CD4-positive, alpha-beta T cell treated with Interleukin-12 subunit alpha and Interleukin-12 subunit beta, for 1 hour (primary cell): Measurements from ENCODE around the gene NPR3.

Experiments
- DNase-seq: peaks from one replicate; pipeline ENCODE4 v3.0.0-alpha.2; 2020

Gene NPR3

DNA sequence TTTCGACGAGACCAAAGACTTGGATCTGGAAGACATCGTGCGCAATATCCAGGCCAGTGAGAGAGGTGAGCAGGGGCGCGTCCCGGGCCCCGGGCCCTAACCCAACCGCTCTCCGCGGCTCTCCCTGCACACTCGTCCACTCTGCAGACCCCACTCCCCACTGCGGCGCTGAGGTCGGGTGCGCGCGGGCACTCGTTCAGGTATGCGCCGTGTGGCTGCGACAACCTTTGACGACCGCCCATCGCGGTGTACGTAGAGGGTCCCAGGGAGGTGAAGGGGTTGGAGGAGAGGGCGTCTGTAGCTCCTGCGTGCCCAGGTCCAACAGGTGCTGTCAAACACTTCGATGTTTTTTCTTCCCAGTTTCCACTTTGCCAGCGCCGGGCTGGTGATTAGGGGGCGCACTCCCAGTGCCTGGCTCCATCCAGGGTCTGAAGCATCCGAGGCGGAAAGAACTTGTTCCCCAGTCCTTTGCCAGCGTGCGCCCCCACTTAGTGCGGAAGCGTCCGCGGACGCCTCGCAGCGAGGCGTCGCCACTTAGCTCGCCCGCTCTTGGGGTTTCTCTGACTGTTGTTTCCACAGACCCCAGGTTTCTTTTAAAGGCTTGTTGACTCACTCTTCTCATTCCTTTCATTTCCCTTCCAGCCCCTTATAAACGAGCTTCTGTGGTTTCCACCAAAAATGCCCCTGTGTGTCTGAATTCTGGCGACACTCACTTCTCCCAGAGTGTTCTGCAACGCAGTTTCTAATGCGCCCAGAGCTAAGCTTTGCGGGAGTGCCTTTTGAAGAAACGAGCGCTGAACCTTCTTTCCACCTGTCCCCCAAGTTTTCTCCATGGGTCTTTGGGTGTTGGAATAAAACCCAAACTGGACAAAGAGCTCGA, 1.6 kb downstream of the NPR3 start:
- DNase-seq: no peak

DNA sequence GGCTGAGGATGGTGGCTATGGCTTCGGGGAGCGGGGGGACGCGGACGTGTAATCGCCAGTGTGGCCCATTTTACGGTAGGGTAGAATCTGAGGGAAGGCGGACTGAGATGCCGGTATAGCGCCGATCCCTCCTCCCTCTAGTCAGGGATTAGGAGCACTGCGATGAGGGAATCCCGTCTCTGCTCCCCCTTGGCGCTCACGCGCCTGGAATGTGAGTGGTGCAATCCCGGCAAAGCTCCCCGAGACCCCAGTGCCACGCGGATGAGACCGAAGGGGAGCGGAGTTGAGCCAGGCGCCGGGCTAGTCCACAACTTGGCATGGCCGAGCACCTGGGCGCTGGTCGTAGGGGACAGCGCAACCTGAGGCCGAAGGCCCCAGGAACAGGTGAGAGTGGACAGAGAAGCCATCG, 2.2 kb downstream of the NPR3 start:
- DNase-seq: no peak

DNA sequence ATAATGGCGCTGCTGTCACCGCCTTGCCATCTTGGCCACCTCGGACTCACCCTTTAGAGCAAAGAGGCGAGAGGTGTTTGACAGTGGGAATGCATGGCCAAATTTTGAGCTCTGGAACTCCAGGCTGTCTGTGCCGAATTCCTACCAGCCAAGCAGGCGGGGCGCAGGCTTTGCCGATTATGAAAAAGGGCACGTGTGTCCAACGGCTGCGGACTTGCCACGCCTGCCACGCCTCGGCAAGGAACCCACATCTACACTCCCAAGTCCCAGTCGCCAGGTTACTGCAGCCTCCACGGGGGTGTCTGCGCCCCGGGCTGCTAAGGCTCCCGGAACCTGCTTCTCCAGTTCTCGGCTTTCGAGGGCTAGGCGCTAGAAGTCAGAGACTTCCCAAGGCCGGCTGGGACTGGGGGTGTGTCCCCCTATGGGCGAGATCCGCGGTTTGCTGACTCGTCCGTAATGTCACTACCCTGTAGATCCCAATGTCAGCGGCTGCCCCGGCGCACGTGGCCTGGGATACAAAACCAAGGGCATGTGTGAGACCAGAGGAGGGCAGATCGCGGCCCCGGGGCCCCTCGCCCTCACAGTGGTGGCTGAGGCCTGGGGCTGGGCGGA, 2.8 kb downstream of the NPR3 start:
- no peak for DNase-seq

DNA sequence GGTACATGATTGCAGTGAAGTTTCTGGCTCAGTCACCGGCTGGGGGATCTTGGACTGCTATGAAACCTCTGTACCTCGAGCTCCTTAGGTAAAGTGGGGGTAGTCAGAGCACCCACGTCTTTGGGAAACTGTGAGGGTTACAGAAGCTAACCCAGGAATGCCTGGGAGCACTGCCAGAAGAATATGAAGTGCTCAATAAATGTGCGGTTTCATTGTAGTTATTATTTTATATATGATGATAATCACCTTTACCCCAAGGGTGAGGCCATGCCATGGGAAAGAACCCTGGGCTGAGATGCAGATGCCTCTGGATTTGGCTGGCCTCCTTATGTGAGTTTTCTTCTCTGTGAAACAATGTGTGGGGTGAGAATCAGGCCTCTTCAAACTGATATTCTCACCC, 3.7 kb downstream of the NPR3 start:
- DNase-seq: no peak

DNA sequence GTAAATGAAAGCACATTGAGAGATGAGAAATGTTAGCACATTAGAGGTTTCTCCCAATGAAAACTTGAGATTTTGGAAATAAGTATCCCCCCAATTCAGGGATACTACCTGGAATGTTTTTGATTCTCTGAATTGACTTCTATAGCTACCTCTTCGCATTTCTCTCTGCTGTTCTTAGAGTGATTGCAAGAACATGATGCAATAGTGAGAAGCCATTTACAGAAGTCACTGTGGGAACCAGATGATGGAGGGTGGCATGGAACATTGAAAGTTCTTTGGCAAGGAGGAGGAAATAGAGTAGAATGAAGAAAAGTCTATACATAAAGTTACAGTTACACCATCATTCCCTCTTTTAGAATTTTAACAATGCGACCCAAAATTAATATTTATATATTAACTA, 9.2 kb downstream of the NPR3 start:
- no peak for DNase-seq

DNA sequence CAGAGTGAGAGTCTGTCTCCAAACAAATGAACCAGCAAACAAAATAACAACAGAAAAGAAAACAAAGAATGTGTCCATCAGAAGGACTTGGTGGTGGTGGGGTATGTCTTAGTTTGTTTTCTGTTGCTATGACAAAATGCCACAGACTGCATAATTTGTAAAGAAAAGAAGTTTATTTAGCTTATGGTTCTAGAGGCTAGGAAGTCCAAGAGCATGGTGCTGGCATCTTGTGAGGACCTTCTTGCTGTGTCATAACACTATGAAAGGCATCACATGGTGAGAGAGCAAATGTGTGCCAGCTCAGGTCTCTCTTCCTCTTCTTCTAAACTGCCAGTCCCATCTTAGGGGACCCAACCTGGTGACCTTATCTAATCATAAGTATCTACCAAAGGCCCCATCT, 10.5 kb downstream of the NPR3 start:
- no peak for DNase-seq

DNA sequence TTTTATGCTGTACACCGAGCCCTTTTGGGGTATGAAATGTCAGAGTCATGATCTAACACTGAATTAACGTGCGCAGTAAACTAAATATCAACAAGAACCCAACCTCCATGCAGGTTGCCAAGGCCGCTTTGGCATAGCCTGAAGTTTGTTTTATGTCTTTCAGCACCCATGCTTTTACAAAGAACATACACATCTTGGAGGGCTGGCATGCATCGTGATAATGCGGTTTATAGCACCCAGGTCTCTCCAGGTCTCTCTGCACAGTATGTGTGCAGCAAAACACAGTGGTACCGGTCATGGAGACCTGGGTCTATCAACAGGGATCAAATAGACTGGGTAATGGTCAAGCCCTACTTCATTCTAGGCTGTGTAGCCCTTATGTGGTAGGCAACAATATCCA, 11.8 kb downstream of the NPR3 start:
- DNase-seq: no peak

DNA sequence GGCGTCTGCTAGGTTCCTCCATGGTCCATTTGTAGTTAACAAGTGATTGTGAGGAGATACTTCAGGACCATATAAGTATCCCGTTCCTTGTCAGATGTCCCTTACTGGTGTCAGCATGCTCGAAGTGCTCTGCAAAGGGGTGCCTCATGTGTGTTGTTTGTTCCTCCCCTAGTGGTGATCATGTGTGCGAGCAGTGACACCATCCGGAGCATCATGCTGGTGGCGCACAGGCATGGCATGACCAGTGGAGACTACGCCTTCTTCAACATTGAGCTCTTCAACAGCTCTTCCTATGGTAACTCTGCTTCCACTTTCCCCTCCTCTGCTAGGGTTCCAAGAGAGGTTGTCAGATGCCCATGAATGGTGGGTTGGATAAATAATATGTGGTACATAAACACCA, 13.4 kb downstream of the NPR3 start:
- DNase-seq: no peak

DNA sequence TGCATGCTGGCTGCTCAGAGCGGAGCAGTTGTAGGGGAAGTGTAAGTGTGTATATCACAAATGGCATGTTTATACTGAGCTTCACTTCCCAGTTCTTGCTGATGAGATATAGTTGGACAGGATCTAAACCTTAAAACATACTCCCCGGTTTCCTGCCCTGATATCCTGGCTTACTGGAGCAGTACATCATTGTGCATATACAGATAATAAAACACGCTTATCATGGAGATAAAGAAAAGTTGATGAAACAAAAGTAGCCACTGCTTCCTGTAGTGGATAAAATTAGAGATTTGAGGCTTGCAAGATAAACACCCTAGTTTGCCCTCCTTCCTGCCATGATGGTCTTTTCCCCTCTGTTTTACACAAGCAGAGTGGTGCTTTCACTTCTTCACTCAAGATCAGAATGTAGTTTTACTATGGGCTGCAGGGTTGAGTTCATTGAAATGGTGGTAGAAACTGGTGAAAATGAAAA, 15.0 kb downstream of the NPR3 start:
- DNase-seq: no peak

DNA sequence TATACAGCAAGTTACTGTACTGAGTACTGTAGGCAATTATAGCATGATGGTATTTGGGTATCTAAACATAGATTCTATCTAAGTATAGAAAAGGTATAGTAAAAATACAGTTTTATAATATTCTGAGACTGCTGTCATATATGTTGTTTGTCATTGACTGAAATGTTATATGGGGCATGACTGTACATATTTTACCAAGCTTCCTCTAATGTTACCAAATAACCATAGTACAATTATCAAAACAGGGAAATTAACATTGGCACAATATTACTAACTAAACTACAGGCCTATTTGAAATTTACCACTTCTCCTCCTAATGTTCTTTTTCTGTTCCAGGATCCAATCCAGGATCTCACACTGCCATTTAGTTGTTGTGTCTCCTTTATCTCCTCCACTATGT, 18.5 kb downstream of the NPR3 start:
- no peak for DNase-seq

DNA sequence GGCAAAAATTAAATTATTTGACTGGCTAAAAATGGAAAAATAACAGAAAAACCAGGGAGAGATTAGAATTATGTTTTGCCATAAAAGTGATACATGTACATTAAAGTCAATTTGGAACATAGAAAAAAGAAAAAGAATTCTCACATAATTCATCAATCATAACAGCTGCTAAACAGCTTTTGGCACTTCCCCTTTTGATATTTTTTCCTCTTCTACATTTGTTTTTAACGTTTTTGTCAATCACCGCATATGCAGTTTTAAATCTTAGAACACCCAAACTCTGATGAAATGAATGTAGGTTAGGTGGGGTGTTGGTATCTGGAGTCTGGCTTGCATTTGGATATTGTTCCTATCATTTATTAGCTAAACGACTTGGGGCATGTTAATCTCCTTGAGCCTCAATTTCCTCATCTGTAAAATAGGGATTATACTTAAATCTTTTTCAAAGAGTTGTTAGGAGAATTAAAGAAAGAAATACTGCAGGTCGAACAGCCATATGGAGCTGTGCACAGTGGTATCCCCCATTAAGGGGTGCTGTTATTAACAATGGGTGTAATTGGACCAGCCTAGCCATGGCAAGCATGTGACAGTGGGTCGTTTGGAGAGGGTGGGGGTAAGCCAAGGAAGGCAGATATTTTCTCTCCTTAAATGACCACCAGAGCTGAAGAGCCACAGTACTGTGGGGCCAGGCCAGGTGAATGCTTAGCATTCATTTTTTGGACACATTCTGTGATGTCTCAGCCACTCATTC, 22.6 kb downstream of the NPR3 start:
- no peak for DNase-seq

DNA sequence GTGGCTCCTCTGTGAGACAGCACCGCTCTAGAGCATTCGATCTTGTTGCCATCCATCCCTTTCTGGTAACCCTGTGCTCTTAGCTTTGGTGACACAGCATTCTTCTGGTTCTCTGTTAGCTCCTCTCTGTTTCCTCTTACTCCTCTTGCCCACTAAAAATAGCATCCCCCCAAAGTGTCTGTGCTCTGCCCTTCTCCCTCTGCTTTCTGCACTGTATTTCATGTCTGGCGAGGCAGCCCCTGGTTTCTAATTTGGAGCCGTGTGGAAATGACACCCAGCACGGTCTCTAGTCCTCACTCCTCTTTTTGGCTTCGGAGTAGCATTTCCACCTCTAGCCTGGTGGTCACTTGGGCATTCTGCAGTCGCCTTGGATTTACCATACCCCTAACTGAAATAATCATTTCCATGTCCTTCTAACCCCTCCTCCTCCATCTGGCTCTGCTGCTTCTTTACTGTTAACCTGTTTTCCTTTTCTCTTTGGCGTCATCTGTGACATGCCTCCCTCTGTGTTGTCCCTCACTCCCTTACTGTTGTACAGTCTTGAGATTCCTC, 23.8 kb downstream of the NPR3 start:
- no peak for DNase-seq

DNA sequence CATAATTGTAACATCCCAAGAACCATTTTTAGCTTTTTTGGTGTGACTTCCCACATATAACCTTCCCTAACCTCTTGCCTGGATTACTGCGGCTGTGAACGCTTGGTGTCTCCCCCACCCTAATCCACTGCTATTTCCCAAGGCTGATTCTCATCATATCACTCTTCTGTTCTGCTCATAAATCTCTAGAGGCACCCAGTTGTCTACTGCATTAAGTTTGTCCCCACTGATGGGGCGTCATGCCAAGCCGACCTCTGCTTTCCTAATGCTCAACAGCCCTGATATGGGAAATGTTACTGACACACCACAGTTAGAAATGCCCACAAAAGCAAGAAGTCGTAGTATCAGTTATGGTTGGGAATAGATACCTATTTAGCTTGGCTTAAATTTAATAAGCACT, 24.4 kb downstream of the NPR3 start:
- no peak for DNase-seq

DNA sequence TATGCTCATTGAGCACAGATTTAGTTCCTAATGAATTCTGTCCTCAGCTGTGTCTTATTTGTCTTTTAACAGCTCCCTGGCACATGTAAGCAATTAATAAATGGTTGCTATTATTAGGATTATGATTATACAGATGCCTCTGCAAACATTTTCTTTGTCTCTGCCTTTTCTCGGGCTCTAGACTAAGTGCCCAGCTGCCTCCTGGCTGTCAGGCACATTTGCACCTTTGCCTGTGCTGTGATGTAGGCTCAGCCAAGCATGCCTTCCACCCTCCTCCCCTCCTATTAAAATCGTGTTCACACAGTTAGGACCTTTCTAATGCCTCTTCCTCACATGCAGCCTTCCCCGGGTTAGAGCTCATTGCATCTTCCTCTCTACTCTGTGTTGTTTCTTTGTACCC, 25.7 kb downstream of the NPR3 start:
- no peak for DNase-seq

DNA sequence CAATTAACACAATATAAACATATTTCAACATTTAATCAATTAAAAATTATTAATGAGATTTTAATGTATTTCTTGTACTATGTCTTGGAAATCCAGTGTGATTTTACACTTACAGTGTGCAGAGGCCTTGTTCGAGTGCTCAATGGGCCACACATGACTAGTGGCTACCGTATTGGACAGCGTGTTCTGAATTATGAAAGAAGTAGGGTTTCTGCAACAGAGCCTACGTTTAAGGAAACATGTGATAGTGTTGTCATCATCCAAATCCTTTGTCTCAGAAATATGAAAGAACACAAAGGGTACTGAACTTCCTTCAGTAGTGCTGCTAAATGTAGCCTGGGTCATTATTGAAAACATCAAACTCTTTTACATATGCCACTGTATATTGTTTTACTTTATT, 29.5 kb downstream of the NPR3 start:
- no peak for DNase-seq

DNA sequence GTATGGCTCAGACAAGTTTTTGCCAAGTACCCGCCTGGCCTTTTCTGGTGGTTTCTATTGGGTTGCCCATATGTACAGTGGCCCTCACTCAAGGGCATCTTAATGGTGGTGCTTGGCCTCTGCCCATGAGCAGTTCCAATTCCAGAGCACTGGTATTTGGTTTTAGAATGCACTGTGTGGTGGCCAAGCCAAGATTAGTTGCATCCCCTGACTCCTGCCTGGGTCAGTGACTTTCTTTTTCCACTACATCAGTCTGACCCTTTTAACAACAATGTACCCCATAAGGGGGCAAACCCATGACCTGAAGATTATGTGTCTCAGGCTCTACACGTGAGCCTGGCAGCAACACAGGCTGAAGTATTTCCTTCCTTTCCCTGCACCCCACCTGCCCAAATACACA, 34.2 kb downstream of the NPR3 start:
- DNase-seq: no peak

DNA sequence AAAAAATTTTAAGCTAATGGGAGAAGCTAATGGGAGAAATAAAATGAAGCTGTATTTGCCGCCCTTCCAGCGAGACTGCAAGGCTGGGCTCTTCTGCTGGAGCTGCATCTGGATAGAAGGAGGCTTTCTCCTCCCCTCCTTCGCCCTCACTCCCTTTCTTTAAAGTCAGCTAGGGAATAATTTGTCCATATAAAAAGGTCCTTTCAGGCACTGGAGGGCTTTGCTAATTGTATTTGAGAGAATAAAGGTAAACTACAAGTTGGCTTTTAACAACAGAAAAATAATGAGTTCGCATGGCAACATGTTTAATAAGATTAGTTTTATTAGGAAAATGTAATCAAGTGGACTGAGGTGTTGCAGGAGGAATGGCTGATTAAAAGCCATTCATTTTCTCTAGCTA, 41.3 kb downstream of the NPR3 start:
- DNase-seq: no peak

DNA sequence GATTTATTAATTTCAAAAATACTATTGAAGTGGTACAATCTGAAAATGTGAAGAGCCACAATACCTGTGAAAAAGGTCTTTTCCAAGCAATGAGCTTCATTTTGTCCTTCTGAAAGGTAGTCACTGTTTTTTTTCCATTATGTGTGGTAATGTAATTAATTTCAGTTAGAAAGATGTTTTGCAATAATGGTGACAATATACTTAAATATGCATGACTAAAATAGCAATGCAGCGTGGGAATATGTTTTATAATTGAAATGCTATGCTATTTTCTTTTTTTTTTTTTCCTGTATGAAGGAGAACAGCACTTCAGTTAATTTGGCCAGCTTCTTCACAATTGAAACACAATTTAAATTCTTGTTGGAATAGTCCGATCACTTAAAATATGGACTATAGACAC, 41.9 kb downstream of the NPR3 start:
- DNase-seq: no peak

DNA sequence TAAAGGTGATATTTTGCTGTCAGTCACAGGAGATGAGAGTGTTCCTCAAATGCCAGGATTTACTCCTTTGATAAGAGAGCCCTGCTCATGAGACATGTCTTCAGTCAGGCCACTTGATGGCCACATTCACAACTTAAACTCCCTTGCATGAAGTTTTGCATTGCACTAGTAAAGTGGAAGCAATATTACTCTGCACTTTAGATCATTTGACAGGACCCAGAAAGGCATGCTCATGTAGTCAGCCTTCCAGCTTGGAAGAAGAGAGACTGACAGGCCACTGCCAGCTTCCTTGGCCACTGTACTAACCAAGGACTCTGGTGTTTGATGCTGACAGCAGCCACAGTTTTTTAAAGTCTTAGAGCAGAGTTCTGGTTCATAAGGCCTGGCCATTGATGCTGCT, 42.6 kb downstream of the NPR3 start:
- no peak for DNase-seq

DNA sequence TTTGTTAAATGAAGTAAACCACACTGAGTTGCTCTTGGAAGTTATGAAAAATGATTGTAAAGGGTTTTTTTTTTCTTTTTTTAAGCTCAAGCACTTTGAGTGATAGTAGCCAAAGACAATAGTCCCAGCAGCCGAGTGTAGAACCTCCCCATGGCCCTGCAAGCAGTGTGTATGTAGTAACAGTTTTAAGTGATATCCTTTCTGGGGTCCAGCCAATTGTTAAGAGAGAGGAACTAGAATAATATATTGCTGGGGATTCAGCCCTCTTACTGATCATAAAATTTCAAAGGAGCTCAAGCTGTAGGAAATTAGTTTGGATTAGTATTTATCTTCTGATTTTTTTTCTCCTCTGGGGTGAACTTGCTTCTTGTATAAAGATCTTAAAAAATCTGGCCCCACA, 43.2 kb downstream of the NPR3 start:
- no peak for DNase-seq

DNA sequence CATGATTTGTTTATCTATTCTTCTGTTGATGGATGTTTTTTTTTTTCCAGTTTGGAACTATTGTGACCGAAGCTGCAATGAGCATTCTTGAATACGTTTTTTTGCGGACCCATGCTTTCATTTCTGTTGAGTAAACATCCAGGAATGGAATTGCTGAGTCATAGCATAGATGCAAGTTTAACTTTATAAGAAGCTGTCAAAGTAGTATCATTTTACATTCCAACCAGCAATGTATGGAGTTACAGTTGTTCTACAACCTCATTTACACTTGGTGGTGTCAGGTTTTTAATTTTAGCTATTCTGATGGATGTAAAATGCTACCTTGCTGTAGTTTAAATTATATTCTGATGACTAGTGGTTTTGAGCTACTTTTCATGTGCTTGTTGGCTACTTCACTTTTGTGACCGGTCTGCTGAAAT, 49.0 kb downstream of the NPR3 start:
- no peak for DNase-seq

DNA sequence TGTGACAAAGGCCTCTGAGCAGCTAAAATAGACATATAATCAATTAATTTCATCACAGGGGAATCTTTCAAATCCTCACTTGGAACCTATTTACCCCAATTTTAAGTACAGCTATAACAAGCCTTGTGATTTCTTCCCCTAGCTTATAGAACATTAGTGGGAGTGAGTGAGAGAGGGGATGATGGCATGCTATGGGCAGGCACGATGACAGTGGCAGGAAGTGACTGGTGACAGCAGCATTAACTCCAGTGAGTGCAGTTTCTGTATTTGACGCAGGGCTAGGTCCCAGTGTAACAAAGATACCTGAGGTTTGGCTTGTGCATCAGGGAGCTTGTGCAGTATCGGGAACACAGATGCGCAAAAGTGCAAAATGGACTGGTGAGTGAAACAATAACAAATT, 54.1 kb downstream of the NPR3 start:
- DNase-seq: no peak

DNA sequence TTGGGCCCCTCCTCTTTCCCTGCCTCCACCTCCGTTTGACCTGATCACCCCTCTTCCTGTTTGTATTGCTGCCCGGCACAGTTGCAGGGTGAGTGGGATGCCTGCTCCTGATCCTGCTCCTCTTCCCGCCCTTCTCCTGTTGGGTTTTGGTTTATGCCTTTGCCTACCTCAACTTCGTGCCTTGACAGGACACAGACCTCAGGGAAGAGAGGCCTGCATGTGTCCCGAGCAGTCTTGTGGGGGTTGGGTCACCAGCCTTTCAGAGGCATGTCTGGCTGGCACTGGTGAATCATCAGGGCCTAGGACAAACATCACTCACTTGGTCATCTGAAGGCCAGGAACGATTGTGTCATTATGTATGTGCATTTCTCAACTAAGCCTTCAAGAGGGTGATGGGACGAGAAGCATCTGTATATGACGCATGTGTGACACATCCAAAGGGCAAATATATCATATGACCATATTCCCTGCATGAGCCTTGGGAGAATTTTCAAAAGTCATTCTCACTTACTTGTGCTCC, 56.9 kb downstream of the NPR3 start:
- no peak for DNase-seq
